ENCODE data around the gene PAM. TPM values are rescaled to one million over a fixed set of nuclear protein-coding genes. Genes with fewer than 3 reads are reported as not detected.

The PAM gene
- total and polyA plus RNA-seq, 8 donors, result 27.4 to 322 (median 93.9) TPM

GRCh38 chr5:102737161-102737560, 17.9 kb upstream of the PAM start:
- Histone ChIP-seq H3K27ac (no peak overlapping the region), H3K27me3 (no peaks in the 10 kb centered on the region), H3K9me3 (no peaks in the 10 kb centered on the region), H3K4me1 (no peaks in the 10 kb centered on the region), H3K4me3 (no peak overlapping the region), H3K36me3 (no peaks in the 10 kb centered on the region)
- DNase-seq, result no peak
- 74 to 84% (median 77%) methylated on average over 1 of the region's 1 CpG for WGBS, 5 donors
- no peak for TF ChIP-seq CTCF (IDR thresholded peaks at IDR 0.05)
- TF ChIP-seq POLR2A (IDR thresholded peaks at IDR 0.05), result no peak
- no peak for TF ChIP-seq EP300 (IDR thresholded peaks at IDR 0.05)
- TF ChIP-seq POLR2AphosphoS5 (IDR thresholded peaks at IDR 0.05), result no peak
- intact Hi-C loops (cut with DNase I; ENCODE audit: low total_unique reads), result no loop called here

- no peaks in the 10 kb centered on the region for H3K4me1 ChIP-seq
- 46 to 50% (median 49%) methylated on average over 7 of the region's 7 CpGs for WGBS, 5 donors
- H3K27ac ChIP-seq, result no peak overlapping the region
- no peak for DNase-seq
- no peaks in the 10 kb centered on the region for H3K36me3 ChIP-seq
- no peaks in the 10 kb centered on the region for H3K27me3 ChIP-seq
- H3K9me3 ChIP-seq, result no peaks in the 10 kb centered on the region
- no peak overlapping the region for H3K4me3 ChIP-seq
- TF ChIP-seq POLR2A (IDR thresholded peaks at IDR 0.05), result no peak
- no peak for TF ChIP-seq EP300 (IDR thresholded peaks at IDR 0.05)
- TF ChIP-seq POLR2AphosphoS5 (IDR thresholded peaks at IDR 0.05), result no peak
- TF ChIP-seq CTCF (IDR thresholded peaks at IDR 0.05), result no peak
- intact Hi-C loops (cut with DNase I; ENCODE audit: low total_unique reads), result no loop called here
Observed at GRCh38 chr5:102737805-102738469, 17.2 kb upstream of the PAM start.

GRCh38 chr5:102740515-102740914, 14.6 kb upstream of the PAM start:
- no peak for TF ChIP-seq EP300 (IDR thresholded peaks at IDR 0.05)
- no peak for TF ChIP-seq POLR2AphosphoS5 (IDR thresholded peaks at IDR 0.05)
- TF ChIP-seq POLR2A (IDR thresholded peaks at IDR 0.05), result no peak
- no peak for TF ChIP-seq CTCF (IDR thresholded peaks at IDR 0.05)
- H3K27ac ChIP-seq, result no peak overlapping the region
- H3K4me1 ChIP-seq, result no peaks in the 10 kb centered on the region
- no peak for DNase-seq
- H3K9me3 ChIP-seq, result no peaks in the 10 kb centered on the region
- H3K36me3 ChIP-seq, result no peaks in the 10 kb centered on the region
- WGBS, 5 donors, result 46 to 66% (median 61%) methylated on average over 2 of the region's 2 CpGs
- H3K27me3 ChIP-seq, result no peaks in the 10 kb centered on the region
- no peak overlapping the region for H3K4me3 ChIP-seq
- intact Hi-C loops (cut with DNase I; ENCODE audit: low total_unique reads), result no loop called here

GRCh38 chr5:102742215-102742614, 12.9 kb upstream of the PAM start:
- H3K27ac ChIP-seq, result no peak overlapping the region
- TF ChIP-seq POLR2AphosphoS5 (IDR thresholded peaks at IDR 0.05) (no peak), EP300 (IDR thresholded peaks at IDR 0.05) (no peak), CTCF (IDR thresholded peaks at IDR 0.05) (no peak), POLR2A (IDR thresholded peaks at IDR 0.05) (no peak)
- WGBS, 5 donors, result 73 to 80% (median 74%) methylated on average over 3 of the region's 3 CpGs
- no peak overlapping the region for H3K4me3 ChIP-seq
- intact Hi-C loops (cut with DNase I; ENCODE audit: low total_unique reads), result no loop called here
- no peaks in the 10 kb centered on the region for H3K9me3 ChIP-seq
- DNase-seq, result no peak
- H3K4me1 ChIP-seq, result no peaks in the 10 kb centered on the region
- H3K36me3 ChIP-seq, result no peaks in the 10 kb centered on the region
- no peaks in the 10 kb centered on the region for H3K27me3 ChIP-seq
